IMR-90 (cell line): ENCODE measurements around the gene GPR158. TPM values are rescaled to one million over a fixed set of nuclear protein-coding genes. Genes with fewer than 3 reads are reported as not detected.

Source experiments
- ATAC-seq: fragments of 200-7000 bp; cut with Tn5 transposase; 2 replicates; pipeline ENCODE4 v1.9.1; 2020; ENCODE audit warnings: low read depth, mild to moderate bottlenecking, moderate library complexity
- BruUV-seq: library from RNA; stranded (reverse); fragments of 400-500 nt; replicated peaks from 2 replicates; lab custom pipeline; 2021; lab: Mats Ljungman, UMichigan
- CTCF ChIA-PET: fragments of 300-600 bp; formaldehyde crosslinking; extraction: SDS; loops from one replicate; lab custom pipeline; 2021; ENCODE audit warnings: antibody characterized with exemption; lab: Yijun Ruan, JAX
- POLR2A ChIA-PET: fragments of 300-600 bp; sonication (Branson Sonifier 250); formaldehyde crosslinking; loops from one replicate; lab custom pipeline; 2022; ENCODE audit warnings: antibody characterized with exemption; ENCODE audit not compliant: unreplicated experiment; lab: Charles Lee
- DNase-seq: peaks from one replicate; pipeline ENCODE4 v3.0.0; 2013
- H2AFZ ChIP-seq: replicated peaks from 2 replicates; pipeline ENCODE3; 2013; ENCODE audit warnings: low read length, mild to moderate bottlenecking; ENCODE audit not compliant: poor library complexity
- H2AK5ac ChIP-seq: 2 replicates; pipeline ENCODE4 v1.6.1; 2013; ENCODE audit warnings: low read depth, low read length, inconsistent platforms
- H2AK9ac ChIP-seq: replicated peaks from 2 replicates; pipeline ENCODE3; 2013; ENCODE audit warnings: mild to moderate bottlenecking, low read depth, low read length, moderate library complexity; ENCODE audit not compliant: poor library complexity
- H2BK120ac ChIP-seq: 2 replicates; pipeline ENCODE4 v1.6.1; 2013; ENCODE audit warnings: low read depth, low read length, inconsistent platforms
- H2BK15ac ChIP-seq: 3 replicates; pipeline ENCODE4 v1.6.1; 2013; ENCODE audit warnings: low read depth, low read length, inconsistent platforms
- H2BK20ac ChIP-seq: 2 replicates; pipeline ENCODE4 v1.6.1; 2013; ENCODE audit warnings: low read depth, mild to moderate bottlenecking, inconsistent platforms, low read length, moderate library complexity
- H2BK5ac ChIP-seq: 2 replicates; pipeline ENCODE4 v1.6.1; 2013; ENCODE audit warnings: mild to moderate bottlenecking, low read depth, low read length, inconsistent platforms; ENCODE audit not compliant: poor library complexity, severe bottlenecking
- H3K14ac ChIP-seq: replicated peaks from 2 replicates; pipeline ENCODE4 v1.6.1; 2013; ENCODE audit warnings: low read depth, low read length, inconsistent platforms
- H3K18ac ChIP-seq: 2 replicates; pipeline ENCODE4 v1.6.1; 2013; ENCODE audit warnings: low read depth, low read length, control low read depth
- H3K23ac ChIP-seq: 2 replicates; pipeline ENCODE4 v1.6.1; 2013; ENCODE audit warnings: low read depth, low read length, inconsistent platforms
- H3K27ac ChIP-seq: 2 replicates; pipeline ENCODE4 v1.5.1; 2013; ENCODE audit warnings: mild to moderate bottlenecking, control low read depth, low read length; ENCODE audit not compliant: insufficient read depth
- H3K27me3 ChIP-seq: 2 replicates; pipeline ENCODE4 v1.6.1; 2013; ENCODE audit warnings: low read length; ENCODE audit not compliant: control insufficient read depth, insufficient read depth
- H3K36me3 ChIP-seq: 2 replicates; pipeline ENCODE4 v1.6.1; 2013; ENCODE audit warnings: low read length, mixed read lengths; ENCODE audit not compliant: control insufficient read depth, insufficient read depth
- H3K4ac ChIP-seq: 2 replicates; pipeline ENCODE4 v1.6.1; 2013; ENCODE audit warnings: low read depth, low read length, inconsistent platforms
- H3K4me1 ChIP-seq: 2 replicates; pipeline ENCODE4 v1.6.1; 2013; ENCODE audit warnings: low read length, mixed read lengths; ENCODE audit not compliant: control insufficient read depth, insufficient read depth
- H3K4me2 ChIP-seq: 2 replicates; pipeline ENCODE4 v1.6.1; 2013; ENCODE audit warnings: low read depth, mild to moderate bottlenecking, control low read depth, low read length, moderate library complexity
- H3K4me3 ChIP-seq: 2 replicates; pipeline ENCODE4 v1.5.1; 2013; ENCODE audit warnings: low read depth, mild to moderate bottlenecking, control low read depth, low read length, moderate library complexity; ENCODE audit not compliant: insufficient read depth
- H3K56ac ChIP-seq: 2 replicates; pipeline ENCODE4 v1.6.1; 2013; ENCODE audit warnings: low read length, inconsistent platforms; ENCODE audit not compliant: insufficient read depth; ENCODE audit errors: extremely low read depth
- H3K79me1 ChIP-seq, 2 experiments: 2 replicates each; pipeline ENCODE4 v1.6.1; 2013; ENCODE audit warnings: low read length in 2 of 2, inconsistent platforms in 1 of 2, low read depth in 1 of 2
- H3K9ac ChIP-seq: 2 replicates; pipeline ENCODE4 v1.6.1; 2013; ENCODE audit warnings: low read depth, low read length, control low read depth
- H3K9me1 ChIP-seq: 2 replicates; pipeline ENCODE4 v1.6.1; 2013; ENCODE audit warnings: low read length, inconsistent platforms; ENCODE audit not compliant: insufficient read depth
- H3K9me3 ChIP-seq: 2 replicates; pipeline ENCODE4 v1.6.1; 2013; ENCODE audit warnings: low read length; ENCODE audit not compliant: control insufficient read depth, insufficient read depth
- H4K20me1 ChIP-seq: 2 replicates; pipeline ENCODE4 v1.6.1; 2013; ENCODE audit warnings: low read length, inconsistent platforms; ENCODE audit not compliant: insufficient read depth
- H4K5ac ChIP-seq: 2 replicates; pipeline ENCODE4 v1.6.1; 2013; ENCODE audit warnings: mild to moderate bottlenecking, low read depth, low read length, control low read depth
- H4K8ac ChIP-seq, 2 experiments: 2 replicates each; pipeline ENCODE4 v1.6.1; 2013; ENCODE audit warnings: low read depth in 2 of 2, low read length in 2 of 2, control low read depth in 1 of 2, inconsistent platforms in 1 of 2
- H4K91ac ChIP-seq: 2 replicates; pipeline ENCODE4 v1.6.1; 2013; ENCODE audit warnings: low read depth, low read length, inconsistent platforms; ENCODE audit not compliant: insufficient read depth
- BHLHE40 ChIP-seq: fragments of 150-350 bp; IDR thresholded peaks from 2 replicates; pipeline ENCODE4 v1.6.1; 2016; ENCODE audit warnings: mild to moderate bottlenecking, low read depth, low read length
- CEBPB ChIP-seq: IDR thresholded peaks from 2 replicates; pipeline ENCODE4 v1.6.1; 2012; ENCODE audit warnings: low read depth, low read length, improper control_type of control experiment
- MAFK ChIP-seq: IDR thresholded peaks from 2 replicates; pipeline ENCODE4 v1.6.1; 2012; ENCODE audit warnings: low read depth, low read length, improper control_type of control experiment
- NFE2L2 ChIP-seq: fragments of 150-350 bp; IDR thresholded peaks from 2 replicates; pipeline ENCODE4 v1.6.1; 2016; ENCODE audit warnings: low read depth, mild to moderate bottlenecking, low read length
- RAD21 ChIP-seq: IDR thresholded peaks from 2 replicates; pipeline ENCODE4 v1.6.1; 2012; ENCODE audit warnings: low read length, improper control_type of control experiment
- SMC3 ChIP-seq: fragments of 150-350 bp; IDR thresholded peaks from 2 replicates; pipeline ENCODE4 v1.6.1; 2016; ENCODE audit warnings: low read depth, mild to moderate bottlenecking, antibody characterized with exemption, low read length, moderate library complexity
- WGBS, 2 experiments: methylation state at CpG; one replicate each; pipeline versions ENCODE4 v1.1.5 to v1.1.7; 2013; ENCODE audit warnings: missing lambda C conversion rate in 2 of 2; ENCODE audit not compliant: insufficient read length in 1 of 2; ENCODE audit errors: extremely low coverage in 2 of 2; 5-methylcytosine and 5-hydroxymethylcytosine counted together
- dilution Hi-C: fragments of 300-500 bp; cut with HindIII; formaldehyde crosslinking; loops from one replicate; pipeline ENCODE4 v1.14.3; 2018; ENCODE audit warnings: low sequenced_read_pairs; ENCODE audit not compliant: unreplicated experiment
- in situ Hi-C: fragments of 300-500 bp; cut with MboI; formaldehyde crosslinking; loops from 3 replicates; pipeline ENCODE4 v1.14.3; 2019; ENCODE audit warnings: low sequenced_read_pairs, inconsistent platforms, mixed read lengths
- intact Hi-C: fragments of 100-400 bp; cut with micrococcal nuclease; formaldehyde crosslinking; loops from 2 replicates; pipeline ENCODE4 v1.10.0; 2022
- polyA plus RNA-seq, 3 experiments: library from polyadenylated mRNA; depleted of rRNA; stranded (reverse); fragments of >200 nt; gene quantifications; 2 replicates each; pipeline ENCODE4 v1.2.3, GENCODE V29; 2012; ENCODE audit warnings: low replicate concordance in 1 of 3
- total RNA-seq: library from RNA; depleted of rRNA; stranded (reverse); fragments of >200 nt; gene quantifications from 2 replicates; pipeline ENCODE4 v1.2.3, GENCODE V29; 2012
- TF ChIP-seq, protein P1 (sequence below): conservative IDR thresholded peaks from 2 replicates; pipeline ENCODE4 v1.5.1; 2012; ENCODE audit warnings: mild to moderate bottlenecking, low read depth, low read length, improper control_type of control experiment
- TF ChIP-seq, protein P2 (sequence below): fragments of 150-350 bp; IDR thresholded peaks from 2 replicates; pipeline ENCODE4 v1.6.1; 2016; ENCODE audit warnings: low read depth, mild to moderate bottlenecking, low read length, moderate library complexity, borderline replicate concordance

The GPR158 gene
- total and polyA plus RNA-seq, 2 of the 4 experiments (the other 2 are of a cell fraction) = not detected

DNA sequence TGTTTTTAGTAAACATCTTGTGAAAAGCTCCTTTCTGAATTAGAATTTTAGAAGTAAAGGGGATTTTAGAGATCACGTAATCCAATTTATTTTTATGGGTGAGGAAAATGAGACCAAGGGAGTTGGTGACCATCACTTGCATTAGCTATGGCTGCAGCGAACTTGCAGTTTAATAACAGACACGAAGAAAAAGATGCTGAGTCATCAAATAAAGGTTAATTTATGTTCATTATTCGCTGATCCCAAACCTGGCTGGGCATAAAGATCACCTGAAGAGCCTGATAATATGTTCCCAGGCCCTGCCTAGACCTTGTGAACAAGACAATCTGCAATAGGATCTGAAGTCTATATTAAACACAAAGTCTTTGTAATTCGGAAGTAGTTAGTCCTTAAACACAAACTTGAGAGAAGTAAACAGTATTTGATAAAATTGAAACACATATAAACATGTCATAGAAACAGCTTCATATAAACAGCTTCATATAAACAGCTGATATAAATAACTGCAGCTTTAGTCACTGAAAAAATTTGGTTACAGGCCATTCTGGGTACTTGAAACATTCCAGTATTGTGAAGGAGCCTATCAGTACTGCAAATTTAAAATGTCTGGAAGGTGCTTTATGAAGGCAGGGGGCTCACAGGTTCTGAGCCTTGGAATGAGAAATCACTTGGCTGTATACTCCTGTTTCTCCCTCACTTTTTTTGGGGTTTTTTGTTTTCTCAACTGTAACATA, 16.5 kb downstream of the GPR158 start:
- Histone ChIP-seq H3K14ac (no peak overlapping the region), H3K27ac (no peak overlapping the region), H2BK20ac (no peak overlapping the region), H2BK15ac (no peak overlapping the region), H2BK120ac (no peak overlapping the region), H2BK5ac (no peak overlapping the region), H3K4me2 (no peak overlapping the region), H3K9me3 (no peaks in the 10 kb centered on the region), H4K5ac (no peak overlapping the region), H2AFZ (no peak overlapping the region), H3K56ac (no peak overlapping the region), H3K36me3 (no peaks in the 10 kb centered on the region), H4K20me1 (no peaks in the 10 kb centered on the region), H3K23ac (no peak overlapping the region), H4K8ac (no peak overlapping the region), H2AK5ac (no peak overlapping the region), H4K91ac (no peak overlapping the region), H3K18ac (no peak overlapping the region), H3K79me1 (no peaks in the 10 kb centered on the region), H3K4ac (no peak overlapping the region), H3K9ac (no peak overlapping the region), H3K4me3 (no peak overlapping the region), H3K27me3 (no peaks in the 10 kb centered on the region), H3K4me1 (no peaks in the 10 kb centered on the region), H2AK9ac (no peak overlapping the region), H3K9me1 (no peaks in the 10 kb centered on the region)
- POLR2A ChIA-PET = interaction anchor here (0.6 kb wide), 1 partner anchor 72 kb away, joined by 5 read pairs; no protein-coding TSS in a partner anchor
- ATAC-seq (no peak), DNase-seq (no peak)
- no TSS peak for BruUV-seq
- in situ Hi-C loops (no loop called here), dilution Hi-C loops (no loop called here), intact Hi-C loops (no loop called here)
- CTCF ChIA-PET = no interaction called here
- WGBS, 2 experiments = 45% methylated on average over 3 of the region's 5 CpGs; no CpG with 5 or more reads in 1 of the 2 experiments
- no peak for TF ChIP-seq RAD21
- TF ChIP-seq, protein P1, sequence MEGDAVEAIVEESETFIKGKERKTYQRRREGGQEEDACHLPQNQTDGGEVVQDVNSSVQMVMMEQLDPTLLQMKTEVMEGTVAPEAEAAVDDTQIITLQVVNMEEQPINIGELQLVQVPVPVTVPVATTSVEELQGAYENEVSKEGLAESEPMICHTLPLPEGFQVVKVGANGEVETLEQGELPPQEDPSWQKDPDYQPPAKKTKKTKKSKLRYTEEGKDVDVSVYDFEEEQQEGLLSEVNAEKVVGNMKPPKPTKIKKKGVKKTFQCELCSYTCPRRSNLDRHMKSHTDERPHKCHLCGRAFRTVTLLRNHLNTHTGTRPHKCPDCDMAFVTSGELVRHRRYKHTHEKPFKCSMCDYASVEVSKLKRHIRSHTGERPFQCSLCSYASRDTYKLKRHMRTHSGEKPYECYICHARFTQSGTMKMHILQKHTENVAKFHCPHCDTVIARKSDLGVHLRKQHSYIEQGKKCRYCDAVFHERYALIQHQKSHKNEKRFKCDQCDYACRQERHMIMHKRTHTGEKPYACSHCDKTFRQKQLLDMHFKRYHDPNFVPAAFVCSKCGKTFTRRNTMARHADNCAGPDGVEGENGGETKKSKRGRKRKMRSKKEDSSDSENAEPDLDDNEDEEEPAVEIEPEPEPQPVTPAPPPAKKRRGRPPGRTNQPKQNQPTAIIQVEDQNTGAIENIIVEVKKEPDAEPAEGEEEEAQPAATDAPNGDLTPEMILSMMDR = no peak
- TF ChIP-seq SMC3 = no peak
- no peak for TF ChIP-seq CEBPB
- TF ChIP-seq, protein P2, sequence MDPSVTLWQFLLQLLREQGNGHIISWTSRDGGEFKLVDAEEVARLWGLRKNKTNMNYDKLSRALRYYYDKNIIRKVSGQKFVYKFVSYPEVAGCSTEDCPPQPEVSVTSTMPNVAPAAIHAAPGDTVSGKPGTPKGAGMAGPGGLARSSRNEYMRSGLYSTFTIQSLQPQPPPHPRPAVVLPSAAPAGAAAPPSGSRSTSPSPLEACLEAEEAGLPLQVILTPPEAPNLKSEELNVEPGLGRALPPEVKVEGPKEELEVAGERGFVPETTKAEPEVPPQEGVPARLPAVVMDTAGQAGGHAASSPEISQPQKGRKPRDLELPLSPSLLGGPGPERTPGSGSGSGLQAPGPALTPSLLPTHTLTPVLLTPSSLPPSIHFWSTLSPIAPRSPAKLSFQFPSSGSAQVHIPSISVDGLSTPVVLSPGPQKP = no peak
- TF ChIP-seq NFE2L2 = peak; percentile 31; the same call in 1 of the 2 replicates
- peak; percentile 99 for TF ChIP-seq MAFK
- TF ChIP-seq BHLHE40 = no peak
